GM12874 (cell line): ENCODE results near the gene MAFF.

ENCODE experiments used
- TF ChIP-seq, protein P1 (sequence below): IDR thresholded peaks from 2 replicates; pipeline ENCODE4 v1.5.1; 2011; ENCODE audit warnings: low read depth, mild to moderate bottlenecking, control low read depth, low read length, moderate library complexity; ENCODE audit not compliant: insufficient read depth

The MAFF gene

DNA sequence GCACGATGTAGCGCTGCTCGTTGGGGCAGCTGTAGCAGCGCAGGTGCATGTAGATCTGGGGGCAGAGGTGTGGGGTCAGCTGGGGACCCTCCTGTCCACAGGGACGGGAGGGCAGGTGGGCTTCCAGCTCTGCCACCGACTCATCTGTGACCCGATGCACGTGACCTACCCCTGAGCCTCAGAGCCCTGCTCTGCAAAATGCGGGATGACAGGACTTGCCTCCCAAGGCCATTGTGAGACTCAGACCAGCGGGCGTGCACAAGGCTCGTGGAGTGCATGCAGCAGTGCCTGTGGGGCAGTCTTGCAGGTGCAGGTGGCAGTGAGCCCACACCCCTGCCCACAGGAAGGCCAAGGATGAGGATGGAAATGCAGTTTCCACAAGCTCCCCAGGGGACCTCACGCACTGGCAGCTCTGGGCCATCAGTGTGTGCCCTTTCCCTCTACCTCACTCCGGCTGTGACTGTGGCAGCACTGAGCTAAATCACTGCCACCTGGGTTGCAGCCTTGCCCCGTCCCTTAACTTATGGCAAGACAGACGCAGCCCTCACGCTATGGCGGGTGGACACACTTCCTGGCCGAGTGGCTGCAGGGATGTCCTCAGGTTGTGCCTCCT lies 44.4 kb downstream of the MAFF start:
- TF ChIP-seq, protein P1, sequence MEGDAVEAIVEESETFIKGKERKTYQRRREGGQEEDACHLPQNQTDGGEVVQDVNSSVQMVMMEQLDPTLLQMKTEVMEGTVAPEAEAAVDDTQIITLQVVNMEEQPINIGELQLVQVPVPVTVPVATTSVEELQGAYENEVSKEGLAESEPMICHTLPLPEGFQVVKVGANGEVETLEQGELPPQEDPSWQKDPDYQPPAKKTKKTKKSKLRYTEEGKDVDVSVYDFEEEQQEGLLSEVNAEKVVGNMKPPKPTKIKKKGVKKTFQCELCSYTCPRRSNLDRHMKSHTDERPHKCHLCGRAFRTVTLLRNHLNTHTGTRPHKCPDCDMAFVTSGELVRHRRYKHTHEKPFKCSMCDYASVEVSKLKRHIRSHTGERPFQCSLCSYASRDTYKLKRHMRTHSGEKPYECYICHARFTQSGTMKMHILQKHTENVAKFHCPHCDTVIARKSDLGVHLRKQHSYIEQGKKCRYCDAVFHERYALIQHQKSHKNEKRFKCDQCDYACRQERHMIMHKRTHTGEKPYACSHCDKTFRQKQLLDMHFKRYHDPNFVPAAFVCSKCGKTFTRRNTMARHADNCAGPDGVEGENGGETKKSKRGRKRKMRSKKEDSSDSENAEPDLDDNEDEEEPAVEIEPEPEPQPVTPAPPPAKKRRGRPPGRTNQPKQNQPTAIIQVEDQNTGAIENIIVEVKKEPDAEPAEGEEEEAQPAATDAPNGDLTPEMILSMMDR, result no peak

DNA sequence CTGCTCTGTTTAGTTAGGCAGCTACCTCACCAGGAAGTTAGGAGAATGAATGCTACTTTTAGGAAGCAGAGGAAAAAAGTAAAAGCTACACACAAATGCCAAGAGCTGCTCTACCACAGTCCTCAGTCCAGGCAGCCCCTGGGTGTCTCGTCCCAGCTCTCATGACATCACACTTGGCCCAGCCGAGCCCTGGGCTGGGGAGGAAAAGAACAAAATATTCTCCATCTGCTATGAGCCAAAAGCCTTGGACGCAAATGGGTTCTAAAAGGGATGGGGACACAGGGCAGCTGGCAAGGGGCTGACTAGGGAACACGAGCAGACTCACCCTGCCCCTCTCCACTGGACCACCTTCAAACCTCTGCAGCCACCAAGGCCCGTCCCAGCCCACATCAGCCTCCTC lies 44.9 kb downstream of the MAFF start:
- TF ChIP-seq, protein P1, result no peak

DNA sequence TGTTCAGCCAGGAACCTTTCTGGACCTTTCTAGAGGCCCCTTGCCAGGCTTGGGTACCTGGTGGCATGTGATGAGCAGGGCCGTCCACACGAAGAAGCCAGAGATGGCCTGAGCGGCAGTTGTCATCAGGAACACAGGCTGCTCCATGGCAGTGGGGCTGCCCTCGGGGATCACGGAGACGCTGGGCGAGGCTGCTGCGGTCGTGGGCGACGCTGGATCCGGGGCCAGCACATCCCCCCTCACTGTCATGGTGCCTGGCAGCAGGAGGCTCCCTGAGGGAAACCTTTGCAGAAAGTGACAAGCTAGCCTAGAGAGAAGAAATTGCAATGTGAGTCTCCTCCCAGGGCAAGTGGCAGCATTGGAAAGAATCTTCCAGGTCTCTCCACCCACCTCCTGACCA lies 45.9 kb downstream of the MAFF start:
- TF ChIP-seq, protein P1, result no peak

DNA sequence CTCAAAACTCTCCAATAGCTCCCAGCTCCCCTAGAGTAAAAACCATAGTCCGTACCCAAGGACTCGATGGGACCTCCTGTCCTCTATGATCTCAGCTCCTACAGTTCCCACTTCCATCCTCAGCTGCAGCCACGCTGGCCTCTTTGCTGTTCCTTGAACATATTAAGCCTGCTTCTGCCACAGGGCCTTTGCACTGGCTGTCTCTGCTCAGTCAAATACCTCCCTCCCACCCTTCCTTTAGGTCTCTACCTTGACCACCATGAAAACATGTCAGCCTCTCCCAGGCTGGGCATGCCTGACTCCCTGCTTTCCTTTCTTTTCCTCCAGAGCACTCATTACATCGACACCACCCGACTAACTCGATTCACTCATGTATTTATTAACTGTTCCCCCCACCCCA lies 46.5 kb downstream of the MAFF start:
- TF ChIP-seq, protein P1, result no peak

DNA sequence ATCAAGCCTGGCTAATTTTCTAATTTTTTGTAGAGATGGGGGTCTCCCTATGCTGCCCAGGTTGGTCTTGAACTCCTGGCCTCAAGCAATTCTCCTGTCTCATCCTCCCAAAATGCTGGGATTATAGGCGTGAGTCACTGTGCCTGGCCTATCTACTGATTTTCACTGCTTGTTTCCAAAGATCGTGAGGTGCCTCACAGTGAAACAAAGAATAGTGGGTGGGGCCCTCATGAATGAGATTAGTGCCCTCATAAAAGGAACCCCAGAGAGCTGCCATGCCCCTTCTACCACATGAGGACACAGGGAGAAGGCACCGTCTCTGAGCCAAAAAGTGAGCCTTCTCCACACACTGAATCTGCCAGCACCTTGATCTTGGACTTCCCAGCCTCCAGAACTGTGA lies 47.5 kb downstream of the MAFF start:
- TF ChIP-seq, protein P1, result no peak

DNA sequence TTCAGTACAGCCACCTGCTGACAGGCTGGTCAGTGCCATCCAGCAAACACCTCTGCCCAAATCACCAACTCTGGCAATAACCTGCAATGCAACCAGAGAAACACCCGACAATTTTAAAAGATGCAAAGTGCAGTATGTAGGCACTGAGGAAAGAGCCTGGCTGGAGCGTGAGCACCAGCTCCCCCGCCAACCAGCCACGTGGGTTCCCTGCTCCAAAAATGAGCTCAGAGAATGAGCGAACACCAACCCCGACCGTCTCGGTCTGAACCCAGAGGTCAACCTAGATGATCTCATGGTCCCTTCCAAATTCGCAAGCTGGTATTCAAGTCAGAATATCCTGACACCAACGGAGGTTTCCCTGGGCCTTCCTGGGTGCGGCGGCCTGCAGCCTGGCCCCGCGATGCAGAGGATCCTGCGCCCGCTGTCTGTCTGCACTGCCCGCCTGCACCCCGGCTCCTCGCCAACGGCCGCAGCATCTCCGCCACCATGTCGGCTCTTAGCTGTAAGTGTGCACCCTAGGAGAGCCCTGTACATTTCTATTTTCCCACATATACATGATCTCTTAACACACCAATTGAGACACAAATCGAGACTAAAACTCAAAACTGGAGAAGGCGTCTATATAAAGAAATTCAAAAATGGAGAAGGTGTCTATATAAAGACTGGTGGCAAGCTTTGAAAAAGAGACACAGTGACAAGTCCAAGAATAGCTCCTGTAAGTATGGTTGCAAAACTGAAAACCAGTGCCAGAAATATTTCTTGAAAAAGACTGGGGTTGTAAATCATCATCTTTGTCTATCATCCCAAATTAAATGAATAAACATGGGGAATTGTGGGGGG lies 48.2 kb downstream of the MAFF start:
- TF ChIP-seq, protein P1, result no peak

DNA sequence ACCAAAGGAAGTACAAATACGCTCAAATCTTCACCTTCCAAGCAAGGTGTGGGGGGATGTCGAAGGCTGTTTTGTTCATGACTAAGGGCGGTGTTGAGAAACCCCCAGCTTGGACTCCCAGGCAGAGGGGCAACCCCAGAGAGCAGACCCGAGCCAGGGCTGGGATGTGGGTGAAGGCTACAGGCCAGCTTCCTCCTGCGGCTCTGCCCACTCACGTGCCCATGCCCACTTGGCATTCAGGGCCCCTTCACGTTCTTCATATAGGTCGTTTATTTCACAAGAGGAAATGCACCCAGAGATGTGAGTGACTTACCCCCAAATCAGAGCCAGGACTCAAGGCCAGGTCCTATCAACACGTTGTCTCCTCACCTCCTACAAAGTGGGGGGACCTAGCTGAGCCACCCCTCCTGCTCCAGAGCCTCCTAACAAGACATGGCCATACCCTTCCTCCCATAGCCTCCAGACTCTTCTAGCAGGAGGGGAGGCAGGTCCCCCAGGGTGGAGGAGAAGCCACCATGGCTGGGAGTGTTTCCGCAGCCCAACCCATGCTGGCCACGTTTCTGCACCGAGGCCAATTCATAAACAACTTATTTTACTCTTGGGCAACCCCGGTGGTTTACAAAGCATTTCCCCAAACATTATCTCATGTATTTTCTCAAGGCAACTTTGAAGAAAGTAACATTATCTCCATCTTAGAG lies 49.0 kb downstream of the MAFF start:
- TF ChIP-seq, protein P1, result no peak
